ENCODE data around the gene UGGT1. TPM values are rescaled to one million over a fixed set of nuclear protein-coding genes. Genes with fewer than 3 reads are reported as not detected.

Gene UGGT1
- total RNA-seq, 1 donor from 2014 or later = 68.0 TPM

- Mint-ChIP-seq H3K27me3 (ENCODE audit: low read depth, unreplicated experiment) (no peaks in the 10 kb centered on the region), H3K4me3 (ENCODE audit: unreplicated experiment) (no peak overlapping the region), H3K9me3 (ENCODE audit: unreplicated experiment) (no peaks in the 10 kb centered on the region), H3K27ac (ENCODE audit: unreplicated experiment) (peak overlapping the region; percentile 89), H3K4me1 (ENCODE audit: low read depth, unreplicated experiment) (peaks cover 14% of the 10 kb centered on the region), H3K36me3 (ENCODE audit: low read depth, unreplicated experiment) (peaks cover 20% of the 10 kb centered on the region)
- no peak overlapping the region for H2AFZ ChIP-seq (ENCODE audit: low read depth, low read length)
- no peak overlapping the region for H3K4me3 ChIP-seq (ENCODE audit: insufficient read depth, low read depth, low read length)
- FAIRE-seq (peak; percentile 74), DNase-seq (ENCODE audit: low read depth) (peak; percentile 78)
- no peaks in the 10 kb centered on the region for H3K79me2 ChIP-seq (ENCODE audit: insufficient read depth, low read length)
- no peak for TF ChIP-seq EZH2 (IDR thresholded peaks at IDR 0.05; ENCODE audit: insufficient read depth, low read length)
- TF ChIP-seq CTCF (IDR thresholded peaks at IDR 0.05; ENCODE audit: insufficient read depth, low read depth, low read length) = no peak
- no peaks in the 10 kb centered on the region for H3K9me3 ChIP-seq (ENCODE audit: insufficient read depth, low read depth, low read length)
- peak overlapping the region; percentile 53 for H3K27ac ChIP-seq (ENCODE audit: low read depth, low read length)
- H3K36me3 ChIP-seq (ENCODE audit: insufficient read depth, low read length) = peaks cover 29% of the 10 kb centered on the region
- H3K4me2 ChIP-seq (ENCODE audit: low read length) = peak overlapping the region; percentile 51
- H3K27me3 ChIP-seq (ENCODE audit: insufficient read depth, low read length) = no peaks in the 10 kb centered on the region
- no peaks in the 10 kb centered on the region for H3K4me1 ChIP-seq (ENCODE audit: insufficient read depth, low read length)
- no peaks in the 10 kb centered on the region for H4K20me1 ChIP-seq (ENCODE audit: insufficient read depth, low read length)
- H3K9ac ChIP-seq (ENCODE audit: low read length) = peak overlapping the region; percentile 47
Observed at GRCh38 chr2:128187032-128187654, 96.1 kb downstream of the UGGT1 start.

- H3K4me3 Mint-ChIP-seq (ENCODE audit: unreplicated experiment) = no peak overlapping the region
- peaks cover 5% of the 10 kb centered on the region for H4K20me1 ChIP-seq (ENCODE audit: insufficient read depth, low read length)
- no peak for TF ChIP-seq CTCF (IDR thresholded peaks at IDR 0.05; ENCODE audit: insufficient read depth, low read depth, low read length)
- TF ChIP-seq EZH2 (IDR thresholded peaks at IDR 0.05; ENCODE audit: insufficient read depth, low read length) = no peak
- H3K9me3 ChIP-seq (ENCODE audit: insufficient read depth, low read depth, low read length) = no peaks in the 10 kb centered on the region
- FAIRE-seq = no peak
- H3K27ac ChIP-seq (ENCODE audit: low read depth, low read length) = no peak overlapping the region
- no peak overlapping the region for H3K4me3 ChIP-seq (ENCODE audit: insufficient read depth, low read depth, low read length)
- peaks cover 10% of the 10 kb centered on the region for H3K4me1 ChIP-seq (ENCODE audit: insufficient read depth, low read length)
- H3K4me1 Mint-ChIP-seq (ENCODE audit: low read depth, unreplicated experiment) = no peaks in the 10 kb centered on the region
- H3K27ac Mint-ChIP-seq (ENCODE audit: unreplicated experiment) = no peak overlapping the region
- H3K9ac ChIP-seq (ENCODE audit: low read length) = no peak overlapping the region
- no peaks in the 10 kb centered on the region for H3K27me3 ChIP-seq (ENCODE audit: insufficient read depth, low read length)
- peaks cover 9% of the 10 kb centered on the region for H3K36me3 ChIP-seq (ENCODE audit: insufficient read depth, low read length)
- DNase-seq (ENCODE audit: low read depth) = no peak
- H3K4me2 ChIP-seq (ENCODE audit: low read length) = no peak overlapping the region
- H3K9me3 Mint-ChIP-seq (ENCODE audit: unreplicated experiment) = no peaks in the 10 kb centered on the region
- H2AFZ ChIP-seq (ENCODE audit: low read depth, low read length) = no peak overlapping the region
- H3K79me2 ChIP-seq (ENCODE audit: insufficient read depth, low read length) = no peaks in the 10 kb centered on the region
- no peaks in the 10 kb centered on the region for H3K27me3 Mint-ChIP-seq (ENCODE audit: low read depth, unreplicated experiment)
- peaks cover 13% of the 10 kb centered on the region for H3K36me3 Mint-ChIP-seq (ENCODE audit: low read depth, unreplicated experiment)
Observed at GRCh38 chr2:128195435-128195984, 104.5 kb downstream of the UGGT1 start.

GRCh38 chr2:128196026-128196425, 105.0 kb downstream of the UGGT1 start:
- H3K9ac ChIP-seq (ENCODE audit: low read length) = peak overlapping the region; percentile 51
- no peaks in the 10 kb centered on the region for H3K4me1 Mint-ChIP-seq (ENCODE audit: low read depth, unreplicated experiment)
- H3K79me2 ChIP-seq (ENCODE audit: insufficient read depth, low read length) = no peaks in the 10 kb centered on the region
- no peaks in the 10 kb centered on the region for H3K27me3 Mint-ChIP-seq (ENCODE audit: low read depth, unreplicated experiment)
- FAIRE-seq = no peak
- peaks cover 5% of the 10 kb centered on the region for H4K20me1 ChIP-seq (ENCODE audit: insufficient read depth, low read length)
- no peak overlapping the region for H3K4me3 Mint-ChIP-seq (ENCODE audit: unreplicated experiment)
- no peak overlapping the region for H3K27ac Mint-ChIP-seq (ENCODE audit: unreplicated experiment)
- H3K9me3 ChIP-seq (ENCODE audit: insufficient read depth, low read depth, low read length) = no peaks in the 10 kb centered on the region
- no peak for TF ChIP-seq CTCF (IDR thresholded peaks at IDR 0.05; ENCODE audit: insufficient read depth, low read depth, low read length)
- no peak for TF ChIP-seq EZH2 (IDR thresholded peaks at IDR 0.05; ENCODE audit: insufficient read depth, low read length)
- no peak for DNase-seq (ENCODE audit: low read depth)
- H2AFZ ChIP-seq (ENCODE audit: low read depth, low read length) = no peak overlapping the region
- H3K36me3 ChIP-seq (ENCODE audit: insufficient read depth, low read length) = peaks cover 5% of the 10 kb centered on the region
- peaks cover 10% of the 10 kb centered on the region for H3K4me1 ChIP-seq (ENCODE audit: insufficient read depth, low read length)
- no peaks in the 10 kb centered on the region for H3K9me3 Mint-ChIP-seq (ENCODE audit: unreplicated experiment)
- H3K4me3 ChIP-seq (ENCODE audit: insufficient read depth, low read depth, low read length) = no peak overlapping the region
- no peaks in the 10 kb centered on the region for H3K27me3 ChIP-seq (ENCODE audit: insufficient read depth, low read length)
- peaks cover 10% of the 10 kb centered on the region for H3K36me3 Mint-ChIP-seq (ENCODE audit: low read depth, unreplicated experiment)
- H3K27ac ChIP-seq (ENCODE audit: low read depth, low read length) = no peak overlapping the region
- peak overlapping the region; percentile 56 for H3K4me2 ChIP-seq (ENCODE audit: low read length)
